Vagina (tissue), 2 donors: ENCODE measurements around the gene PTGES3.

Experiments used
- POLR2AphosphoS5 ChIP-seq, 2 donors: sonication (generic); formaldehyde crosslinking; IDR thresholded peaks; one replicate each; pipeline ENCODE4 v1.9.0; 2017; ENCODE audit warnings: antibody characterized with exemption in 2 of 2, mild to moderate bottlenecking in 2 of 2, low read depth in 1 of 2; ENCODE audit not compliant: insufficient read depth in 1 of 2
- TF ChIP-seq, protein P1 (sequence below), 3 experiments: fragments of 450-650 bp in 2 of 3; fragments of 200-600 bp in 1 of 3; sonication (generic) in 1 of 3; IDR thresholded peaks; one replicate each; pipeline ENCODE4 v1.5.1; 2017 to 2019; ENCODE audit warnings: antibody characterized with exemption in 3 of 3, mild to moderate bottlenecking in 2 of 3, moderate library complexity in 2 of 3

DNA sequence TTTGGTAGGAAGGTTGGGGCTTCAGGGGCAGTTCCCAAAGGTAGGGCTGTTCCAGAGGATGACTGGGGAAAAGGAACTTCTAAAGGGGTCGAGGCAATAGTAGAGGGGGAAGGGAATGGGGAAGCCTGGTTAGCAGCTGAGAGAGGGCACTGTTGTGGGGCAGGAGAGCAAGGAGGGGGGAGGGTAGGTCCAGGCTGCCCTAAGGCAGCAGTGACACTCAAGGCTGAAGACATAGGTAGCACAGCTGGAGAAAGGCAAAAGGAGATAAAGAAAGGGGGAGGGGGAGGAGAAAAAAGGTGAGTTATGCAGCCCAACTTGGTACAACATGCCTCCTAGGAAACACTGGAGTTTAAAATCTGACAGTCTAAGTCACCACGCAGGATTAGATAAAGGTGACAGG is 33.1 kb upstream of the PTGES3 start:
- TF ChIP-seq POLR2AphosphoS5 (IDR thresholded peaks at IDR 0.05; ENCODE audit: insufficient read depth in 1 of 2, low read depth in 1 of 2) = no peak
- TF ChIP-seq, protein P1, sequence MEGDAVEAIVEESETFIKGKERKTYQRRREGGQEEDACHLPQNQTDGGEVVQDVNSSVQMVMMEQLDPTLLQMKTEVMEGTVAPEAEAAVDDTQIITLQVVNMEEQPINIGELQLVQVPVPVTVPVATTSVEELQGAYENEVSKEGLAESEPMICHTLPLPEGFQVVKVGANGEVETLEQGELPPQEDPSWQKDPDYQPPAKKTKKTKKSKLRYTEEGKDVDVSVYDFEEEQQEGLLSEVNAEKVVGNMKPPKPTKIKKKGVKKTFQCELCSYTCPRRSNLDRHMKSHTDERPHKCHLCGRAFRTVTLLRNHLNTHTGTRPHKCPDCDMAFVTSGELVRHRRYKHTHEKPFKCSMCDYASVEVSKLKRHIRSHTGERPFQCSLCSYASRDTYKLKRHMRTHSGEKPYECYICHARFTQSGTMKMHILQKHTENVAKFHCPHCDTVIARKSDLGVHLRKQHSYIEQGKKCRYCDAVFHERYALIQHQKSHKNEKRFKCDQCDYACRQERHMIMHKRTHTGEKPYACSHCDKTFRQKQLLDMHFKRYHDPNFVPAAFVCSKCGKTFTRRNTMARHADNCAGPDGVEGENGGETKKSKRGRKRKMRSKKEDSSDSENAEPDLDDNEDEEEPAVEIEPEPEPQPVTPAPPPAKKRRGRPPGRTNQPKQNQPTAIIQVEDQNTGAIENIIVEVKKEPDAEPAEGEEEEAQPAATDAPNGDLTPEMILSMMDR (IDR thresholded peaks at IDR 0.05) = no peak
